Heart left ventricle (tissue), 16 donors: ENCODE results near the gene TRIM66. TPM values are rescaled to one million over a fixed set of nuclear protein-coding genes. Genes with fewer than 3 reads are reported as not detected.

Source experiments
- ATAC-seq, 4 donors: fragments of 200-7000 bp; cut with Tn5 transposase; one replicate each; pipeline ENCODE4 v1.9.1; 2020 to 2022; ENCODE audit warnings: moderate library complexity in 4 of 4, mild to moderate bottlenecking in 3 of 4, moderate number of reproducible peaks in 1 of 4
- DNase-seq, 5 donors: peaks; one replicate each; pipeline ENCODE4 v3.0.0-alpha.2; 2020
- H3K27ac ChIP-seq, 12 donors: fragments of 200-600 bp; sonication (generic) in 4 of 12; one replicate each; pipeline versions ENCODE4 v1.5.0 to v1.8.0; 2016 to 2022; ENCODE audit warnings: mild to moderate bottlenecking in 2 of 12
- H3K27me3 ChIP-seq, 9 donors: fragments of 200-600 bp; sonication (generic) in 2 of 9; one replicate each; pipeline versions ENCODE4 v1.5.1 to v1.8.0; 2016 to 2022; ENCODE audit warnings: mild to moderate bottlenecking in 3 of 9
- H3K36me3 ChIP-seq, 9 donors: fragments of 200-600 bp; sonication (generic) in 2 of 9; one replicate each; pipeline versions ENCODE4 v1.5.0 to v1.8.0; 2018 to 2022; ENCODE audit warnings: mild to moderate bottlenecking in 2 of 9
- H3K4me1 ChIP-seq, 12 donors: fragments of 200-600 bp; sonication (generic) in 4 of 12; one replicate each; pipeline versions ENCODE4 v1.5.0 to v1.8.0; 2016 to 2022; ENCODE audit warnings: mild to moderate bottlenecking in 3 of 12
- H3K4me3 ChIP-seq, 12 donors: fragments of 200-600 bp; sonication (generic) in 4 of 12; one replicate each; pipeline versions ENCODE4 v1.5.0 to v1.8.0; 2017 to 2022; ENCODE audit warnings: mild to moderate bottlenecking in 9 of 12, moderate library complexity in 4 of 12
- H3K9me3 ChIP-seq, 12 donors: fragments of 200-600 bp; sonication (generic) in 4 of 12; one replicate each; pipeline versions ENCODE4 v1.5.0 to v1.8.0; 2016 to 2022; ENCODE audit warnings: mild to moderate bottlenecking in 1 of 12
- CTCF ChIP-seq, 12 donors: fragments of 200-600 bp; sonication (generic) in 4 of 12; IDR thresholded peaks; one replicate each; pipeline versions ENCODE4 v1.5.0 to v1.8.0; 2018 to 2022; ENCODE audit warnings: antibody characterized with exemption in 12 of 12, mild to moderate bottlenecking in 5 of 12
- POLR2A ChIP-seq, 2 donors: fragments of 450-650 bp; IDR thresholded peaks; one replicate each; pipeline ENCODE4 v1.6.1; 2017; ENCODE audit warnings: antibody characterized with exemption in 2 of 2, mild to moderate bottlenecking in 2 of 2, moderate library complexity in 2 of 2
- WGBS, 4 donors: extraction: QIAGEN DNeasy Blood & Tissue Kit in 2 of 4; methylation state at CpG; one replicate each; pipeline versions ENCODE4 v1.1.5 to v1.1.7; 2013 to 2018; 5-methylcytosine and 5-hydroxymethylcytosine counted together
- intact Hi-C, 10 donors: fragments of 100-400 bp; cut with DNase I; formaldehyde crosslinking; loops; one replicate each; pipeline versions ENCODE4 v1.11.1 to v1.14.2; 2022
- polyA plus RNA-seq, 2 donors: library from polyadenylated mRNA; stranded (reverse); fragments of 200-250 nt; gene quantifications; one replicate each; pipeline ENCODE4 v1.2.3, GENCODE V29; 2013
- total RNA-seq, 9 donors: library from RNA; depleted of rRNA in 2 of 9; stranded (reverse); fragments of >200 nt in 2 of 9; fragmentation: NEBNext Ultra II Directional in 3 of 9; extraction: Animal tissue kit (Norgen Biotek cat#: 25700) in 3 of 9; gene quantifications; one replicate each; pipeline versions ENCODE4 v1.1.0 to v1.2.4, GENCODE V29; 2016 to 2023
- donor health status: ischemic (EF 13 %, LVEDD 7.1; RV severe dilation, severe dysfunction).
- donor health status: healthy with polysubstance abuse.
- donor health status: DM: no; HTN: yes; CAD: no.
- donor health status: DM: no; HTN: no; CAD: no.
- donor health status: ischemic (EF 25% LVEDD 6.9; RV normal size, moderate dysfunction).
- donor health status: ischemic (EF 25% LVEDD 5.7; RV mildly dilated, moderate dysfunction).
- donor health status: healthy.
- donor health status: DM: yes; HTN: yes; CAD: no.
- donor health status: ischemic (EF 35%, LVEDD 5.7; RV mildly dilated, moderate dysfunction).
- donor health status: nonischemic (EF 11% LVEDD 7.7; RV severe dilation, severe dysfunction).
- donor health status: DM: yes; HTN: yes; CAD: no.
- donor health status: PGD.
- donor health status: ischemic (EF 29% LVEDD 5.4; RV normal size, mild dysfunction).
- donor health status: nonischemic (EF 23%, LVEDD 6.1; RV moderate dilation, normal function).

TRIM66 gene
- total and polyA plus RNA-seq, 11 donors = 0.71 to 10.1 (median 3.8) TPM

- DNase-seq = no peak
- WGBS, 4 donors = 79 to 92% (median 85%) methylated on average over 1 of the region's 1 CpG
- Histone ChIP-seq H3K27ac (no peak overlapping the region), H3K9me3 (no peaks in the 10 kb centered on the region), H3K4me1 (peaks cover 0 to 18% (median 13%) of the 10 kb centered on the region in 12 donors), H3K27me3 (no peaks in the 10 kb centered on the region), H3K4me3 (no peak overlapping the region), H3K36me3 (peaks cover 0 to 23% (median 2%) of the 10 kb centered on the region in 9 donors)
- ATAC-seq = no peak
- no peak for TF ChIP-seq POLR2A (IDR thresholded peaks at IDR 0.05)
- no peak for TF ChIP-seq CTCF (IDR thresholded peaks at IDR 0.05)
- intact Hi-C loops = no loop called here
Measured at GRCh38 chr11:8679006-8679405, 3.5 kb downstream of the TRIM66 start.

GRCh38 chr11:8676458-8676857 is 6.0 kb downstream of the TRIM66 start:
- 86 to 94% (median 91%) methylated on average over 1 of the region's 1 CpG for WGBS, 4 donors
- no peak overlapping the region for H3K27ac ChIP-seq
- no peaks in the 10 kb centered on the region for H3K9me3 ChIP-seq
- ATAC-seq (no peak), DNase-seq (no peak)
- H3K27me3 ChIP-seq = no peaks in the 10 kb centered on the region
- TF ChIP-seq POLR2A (IDR thresholded peaks at IDR 0.05) = no peak
- TF ChIP-seq CTCF (IDR thresholded peaks at IDR 0.05) = no peak
- H3K36me3 ChIP-seq = peaks cover 0 to 31% (median 0%) of the 10 kb centered on the region in 9 donors
- H3K4me3 ChIP-seq = no peak overlapping the region
- intact Hi-C loops = no loop called here
- peaks cover 0 to 15% (median 9%) of the 10 kb centered on the region in 12 donors for H3K4me1 ChIP-seq

GRCh38 chr11:8674859-8675258 is 7.6 kb downstream of the TRIM66 start:
- ATAC-seq (no peak), DNase-seq (no peak)
- H3K36me3 ChIP-seq = peaks cover 0 to 37% (median 0%) of the 10 kb centered on the region in 9 donors
- H3K4me3 ChIP-seq = no peak overlapping the region
- TF ChIP-seq POLR2A (IDR thresholded peaks at IDR 0.05) = no peak
- no peak for TF ChIP-seq CTCF (IDR thresholded peaks at IDR 0.05)
- H3K27me3 ChIP-seq = no peaks in the 10 kb centered on the region
- intact Hi-C loops = no loop called here
- H3K9me3 ChIP-seq = no peaks in the 10 kb centered on the region
- 72 to 83% (median 78%) methylated on average over 2 of the region's 2 CpGs for WGBS, 4 donors
- no peak overlapping the region for H3K27ac ChIP-seq
- H3K4me1 ChIP-seq = peaks cover 0 to 24% (median 13%) of the 10 kb centered on the region in 12 donors

- peaks cover 0 to 26% (median 0%) of the 10 kb centered on the region in 9 donors for H3K36me3 ChIP-seq
- no peak for ATAC-seq
- no peaks in the 10 kb centered on the region for H3K27me3 ChIP-seq
- DNase-seq = no peak
- peaks cover 0 to 24% (median 13%) of the 10 kb centered on the region in 12 donors for H3K4me1 ChIP-seq
- no peak for TF ChIP-seq POLR2A (IDR thresholded peaks at IDR 0.05)
- no peak for TF ChIP-seq CTCF (IDR thresholded peaks at IDR 0.05)
- H3K9me3 ChIP-seq = no peaks in the 10 kb centered on the region
- H3K4me3 ChIP-seq = no peak overlapping the region
- peak overlapping the region; percentile 43 to 87 (median 78) for H3K27ac ChIP-seq
- intact Hi-C loops = no loop called here
- WGBS, 4 donors = 92 to 98% (median 93%) methylated on average over 2 of the region's 2 CpGs
Measured at GRCh38 chr11:8672346-8672745, 10.1 kb downstream of the TRIM66 start.
